ENCODE data around the gene TARS2.
A peak's percentile ranks its signal among the peaks of the same experiment; 100 is the strongest.

TARS2 gene, protein sequence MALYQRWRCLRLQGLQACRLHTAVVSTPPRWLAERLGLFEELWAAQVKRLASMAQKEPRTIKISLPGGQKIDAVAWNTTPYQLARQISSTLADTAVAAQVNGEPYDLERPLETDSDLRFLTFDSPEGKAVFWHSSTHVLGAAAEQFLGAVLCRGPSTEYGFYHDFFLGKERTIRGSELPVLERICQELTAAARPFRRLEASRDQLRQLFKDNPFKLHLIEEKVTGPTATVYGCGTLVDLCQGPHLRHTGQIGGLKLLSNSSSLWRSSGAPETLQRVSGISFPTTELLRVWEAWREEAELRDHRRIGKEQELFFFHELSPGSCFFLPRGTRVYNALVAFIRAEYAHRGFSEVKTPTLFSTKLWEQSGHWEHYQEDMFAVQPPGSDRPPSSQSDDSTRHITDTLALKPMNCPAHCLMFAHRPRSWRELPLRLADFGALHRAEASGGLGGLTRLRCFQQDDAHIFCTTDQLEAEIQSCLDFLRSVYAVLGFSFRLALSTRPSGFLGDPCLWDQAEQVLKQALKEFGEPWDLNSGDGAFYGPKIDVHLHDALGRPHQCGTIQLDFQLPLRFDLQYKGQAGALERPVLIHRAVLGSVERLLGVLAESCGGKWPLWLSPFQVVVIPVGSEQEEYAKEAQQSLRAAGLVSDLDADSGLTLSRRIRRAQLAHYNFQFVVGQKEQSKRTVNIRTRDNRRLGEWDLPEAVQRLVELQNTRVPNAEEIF

DNA sequence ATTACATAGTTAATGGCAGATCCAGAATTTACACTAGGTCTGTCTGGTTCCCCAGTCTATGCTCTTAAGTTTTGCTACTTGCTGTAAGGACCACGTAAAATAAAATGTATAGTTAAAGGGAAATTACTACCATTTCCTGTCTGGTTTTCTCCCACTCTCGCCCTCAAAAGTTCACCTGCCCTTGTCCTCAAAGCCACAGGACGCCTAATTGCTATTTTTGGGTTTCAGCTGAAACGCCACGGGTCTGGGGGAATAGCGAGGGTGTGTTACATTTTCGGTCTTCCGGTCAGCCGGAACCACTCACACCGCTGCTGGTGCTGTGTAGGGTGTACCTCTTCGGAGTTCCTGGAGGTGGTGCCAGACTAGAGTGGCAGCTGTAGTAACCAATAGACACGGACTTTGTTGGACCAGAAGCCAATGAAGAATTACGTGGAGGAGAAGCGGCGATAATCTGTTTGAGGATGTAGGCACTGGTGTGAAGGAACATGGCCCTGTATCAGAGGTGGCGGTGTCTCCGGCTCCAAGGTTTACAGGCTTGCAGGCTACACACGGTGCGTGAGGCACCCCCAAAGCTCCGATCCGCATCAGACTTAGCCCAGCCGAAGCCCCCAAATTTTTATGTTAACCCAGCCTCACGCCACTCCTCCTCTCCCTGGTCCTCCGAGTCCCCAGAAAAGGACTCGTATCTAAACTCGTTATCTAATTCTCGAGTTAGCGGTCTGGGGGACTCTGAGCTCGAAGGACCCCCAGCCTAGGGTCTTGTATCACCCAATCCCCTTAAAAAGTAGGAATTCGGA is at the start of gene TARS2:
TSS of gene TARS2 (plus strand) at position 454 of the 797 bp plus-strand sequence. CDS start at position 486, 32 bp downstream.
- DNase-seq (ENCODE audit: low spot score): peak; percentile 97

DNA sequence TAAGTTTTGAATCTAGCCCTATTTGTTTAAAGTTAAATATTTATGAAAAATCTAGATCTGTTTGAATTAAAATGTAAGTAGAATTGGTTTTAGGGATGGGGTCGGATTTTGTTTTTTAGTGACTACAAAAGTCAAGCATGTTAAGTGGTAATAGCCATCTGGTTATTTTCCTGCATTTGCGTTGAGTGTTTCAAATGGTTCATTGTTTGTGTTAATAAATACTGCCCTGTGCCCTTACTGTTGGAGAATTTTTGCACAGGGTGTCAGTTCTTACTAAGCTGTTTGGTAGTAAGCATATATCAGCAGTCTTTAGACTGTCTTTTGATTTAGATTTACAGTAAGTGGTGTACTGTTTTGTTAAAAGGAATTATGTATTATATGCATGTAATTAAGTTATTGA is 46.1 kb upstream of the TARS2 start:
- DNase-seq (ENCODE audit: low spot score): no peak

- DNase-seq (ENCODE audit: low spot score): no peak
These were observed 43.0 kb upstream of the TARS2 start for GRCh38 chr1:150444232-150444631.

DNA sequence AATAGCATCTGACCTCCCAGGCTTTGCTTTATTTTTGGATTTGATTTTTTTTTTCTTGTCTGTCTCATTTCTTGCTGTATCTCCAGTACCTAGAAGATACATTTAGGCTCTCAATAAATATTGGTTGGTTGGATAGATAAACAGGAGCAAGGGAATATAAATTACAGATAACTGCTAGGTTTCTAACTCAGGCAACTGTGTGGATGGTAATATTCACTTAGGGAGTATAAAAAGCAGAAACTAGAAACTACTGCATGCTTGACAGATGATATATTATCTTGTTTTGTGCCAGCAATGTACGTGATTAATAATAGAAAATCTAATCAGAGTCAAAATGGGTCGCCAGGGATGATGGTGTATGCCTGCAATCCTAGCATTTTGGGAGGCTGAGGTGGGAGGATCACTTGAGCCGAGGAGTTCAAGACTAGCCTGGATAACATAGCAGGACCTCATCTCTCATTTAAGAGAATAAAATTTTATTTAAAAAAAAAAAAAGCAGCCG is 31.0 kb upstream of the TARS2 start:
- no peak for DNase-seq (ENCODE audit: low spot score)

DNA sequence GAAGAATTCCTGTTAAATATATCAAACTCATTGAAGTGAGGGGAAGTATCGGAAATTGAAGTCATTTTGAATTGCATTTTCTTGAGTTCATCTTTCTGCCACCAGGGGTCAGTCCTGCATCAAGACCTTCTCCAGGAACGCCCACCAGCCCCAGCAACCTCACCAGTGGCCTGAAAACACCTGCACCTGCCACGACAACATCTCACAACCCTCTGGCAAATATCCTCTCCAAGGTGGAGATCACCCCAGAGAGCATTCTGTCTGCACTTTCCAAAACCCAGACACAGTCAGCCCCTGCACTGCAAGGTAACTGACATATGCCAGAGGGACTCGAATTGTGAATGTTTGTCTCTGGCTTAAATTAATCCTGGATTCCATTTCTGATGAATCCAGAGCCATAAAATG is 22.8 kb upstream of the TARS2 start:
- DNase-seq (ENCODE audit: low spot score): peak; percentile 82

DNA sequence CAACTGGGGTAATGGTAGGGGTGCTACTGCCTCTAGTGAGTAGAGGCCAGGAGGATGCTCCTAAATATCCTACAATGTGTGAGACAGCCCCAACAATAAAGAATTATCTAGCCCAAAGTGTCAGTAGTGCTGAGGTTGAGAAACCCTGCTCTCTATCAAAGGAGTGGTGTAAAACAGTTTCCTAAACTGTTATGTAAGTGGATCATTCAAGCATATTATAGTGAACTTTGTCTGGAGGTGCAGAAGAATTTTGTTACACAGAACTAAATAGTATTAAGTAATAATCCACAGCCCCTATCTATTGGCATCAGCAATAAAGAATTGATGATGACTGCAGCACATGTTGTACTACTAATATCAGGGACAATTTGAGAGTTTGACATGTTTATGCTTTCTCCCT is 20.3 kb upstream of the TARS2 start:
- no peak for DNase-seq (ENCODE audit: low spot score)

GRCh38 chr1:150469291-150469690 is 17.9 kb upstream of the TARS2 start:
- DNase-seq (ENCODE audit: low spot score): no peak

GRCh38 chr1:150472601-150473200 is 14.5 kb upstream of the TARS2 start:
- no peak for DNase-seq (ENCODE audit: low spot score)

DNA sequence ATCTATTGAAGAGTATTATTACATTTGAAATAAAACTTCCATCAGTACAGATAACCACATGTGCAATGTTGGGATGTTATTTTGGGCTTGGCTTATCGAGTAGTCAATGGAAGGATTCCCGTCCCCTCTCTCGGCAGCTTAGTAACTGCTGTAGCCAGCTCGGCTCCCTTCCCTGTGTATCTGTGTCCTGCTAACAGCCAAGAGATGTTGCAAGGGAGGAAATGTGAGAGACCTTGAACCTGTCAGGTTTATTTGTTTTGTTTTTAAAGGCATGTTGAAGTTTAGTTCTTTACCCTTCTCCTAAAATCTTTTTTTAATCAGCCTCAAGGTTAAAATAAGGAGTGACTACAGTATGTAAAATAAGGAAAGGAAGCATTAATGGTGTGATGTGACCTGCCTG is 13.6 kb upstream of the TARS2 start:
- no peak for DNase-seq (ENCODE audit: low spot score)

DNA sequence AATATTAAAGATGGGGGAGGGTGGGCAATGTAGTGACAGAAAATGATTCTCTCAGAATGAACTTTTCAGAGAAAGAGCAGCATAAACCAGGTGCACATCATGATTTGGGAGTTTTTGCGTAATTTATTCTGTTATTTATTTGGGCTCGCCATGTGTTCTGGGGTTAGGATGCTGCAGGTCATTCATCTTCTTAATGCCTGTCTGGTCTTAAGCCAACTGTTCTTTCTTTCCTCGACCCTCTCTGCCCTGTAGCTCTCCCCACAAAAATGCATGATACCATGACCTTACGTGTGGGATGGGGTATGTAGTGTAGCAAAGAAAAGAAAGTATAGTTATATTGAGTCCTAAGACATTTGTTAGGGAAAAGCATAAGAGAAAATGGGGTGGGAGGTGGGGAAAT is 12.3 kb upstream of the TARS2 start:
- no peak for DNase-seq (ENCODE audit: low spot score)

- no peak for DNase-seq (ENCODE audit: low spot score)
These were observed 10.5 kb upstream of the TARS2 start for GRCh38 chr1:150476754-150477153.

DNA sequence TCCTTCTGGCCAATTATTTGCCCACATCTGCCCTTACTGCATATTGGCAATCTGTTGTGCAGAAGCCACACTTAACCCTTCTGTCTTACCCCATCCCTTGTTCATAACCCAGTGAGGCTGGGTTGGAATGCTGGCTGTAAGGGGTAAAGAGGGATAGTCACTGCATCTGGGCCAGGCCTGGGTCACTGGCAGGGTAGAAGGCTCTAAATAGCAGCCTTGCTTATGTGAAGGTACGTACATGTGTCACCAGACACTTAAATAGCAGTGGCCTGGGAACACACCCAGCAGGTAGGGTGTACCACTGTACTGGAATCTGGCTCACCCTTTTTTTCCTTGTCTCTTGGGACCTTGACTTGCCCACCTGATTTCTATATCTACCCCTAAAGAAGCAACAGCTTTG is 9.9 kb upstream of the TARS2 start:
- no peak for DNase-seq (ENCODE audit: low spot score)

- peak; percentile 16 for DNase-seq (ENCODE audit: low spot score)
These were observed 9.5 kb upstream of the TARS2 start for GRCh38 chr1:150477733-150478132.

GRCh38 chr1:150479370-150479769 is 7.8 kb upstream of the TARS2 start:
- DNase-seq (ENCODE audit: low spot score): no peak

GRCh38 chr1:150479927-150480352 is 7.3 kb upstream of the TARS2 start:
- no peak for DNase-seq (ENCODE audit: low spot score)

- peak; percentile 58 for DNase-seq (ENCODE audit: low spot score)
These were observed 2.8 kb upstream of the TARS2 start for GRCh38 chr1:150484431-150484830.

GRCh38 chr1:150484861-150485260 is 2.4 kb upstream of the TARS2 start:
- DNase-seq (ENCODE audit: low spot score): peak; percentile 70

DNA sequence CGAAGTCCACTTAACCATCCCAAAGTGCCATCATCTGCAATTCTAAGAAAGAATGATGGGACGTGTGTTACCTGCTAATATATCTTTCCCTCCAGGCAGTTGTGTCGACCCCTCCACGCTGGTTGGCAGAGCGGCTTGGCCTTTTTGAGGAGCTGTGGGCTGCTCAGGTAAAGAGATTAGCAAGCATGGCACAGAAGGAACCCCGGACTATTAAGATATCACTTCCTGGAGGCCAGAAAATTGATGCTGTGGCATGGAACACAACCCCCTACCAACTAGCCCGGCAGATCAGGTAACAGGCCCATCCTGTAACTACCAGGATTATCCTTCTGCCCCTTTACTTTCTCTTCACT is 520 bp downstream of the TARS2 start:
- DNase-seq (ENCODE audit: low spot score): no peak

DNA sequence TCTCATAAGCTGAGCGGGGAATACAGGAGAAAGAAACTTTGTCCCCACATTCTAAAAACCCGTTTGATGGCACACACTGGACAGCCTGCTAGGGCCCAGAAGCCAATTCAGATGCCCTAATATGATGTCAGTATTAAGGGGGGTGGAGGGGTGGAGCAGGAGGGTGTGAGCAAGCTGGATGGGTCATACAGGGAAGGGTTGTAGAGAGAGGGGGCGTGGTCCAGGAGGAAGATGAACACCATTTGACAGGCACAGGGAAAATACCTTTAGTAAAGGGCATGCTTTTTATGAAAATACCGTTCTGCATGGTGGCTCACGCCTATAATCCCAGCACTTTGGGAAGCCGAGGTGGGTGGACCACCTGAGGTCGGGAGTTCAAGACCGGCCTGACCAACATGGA is 6.0 kb downstream of the TARS2 start:
- no peak for DNase-seq (ENCODE audit: low spot score)

DNA sequence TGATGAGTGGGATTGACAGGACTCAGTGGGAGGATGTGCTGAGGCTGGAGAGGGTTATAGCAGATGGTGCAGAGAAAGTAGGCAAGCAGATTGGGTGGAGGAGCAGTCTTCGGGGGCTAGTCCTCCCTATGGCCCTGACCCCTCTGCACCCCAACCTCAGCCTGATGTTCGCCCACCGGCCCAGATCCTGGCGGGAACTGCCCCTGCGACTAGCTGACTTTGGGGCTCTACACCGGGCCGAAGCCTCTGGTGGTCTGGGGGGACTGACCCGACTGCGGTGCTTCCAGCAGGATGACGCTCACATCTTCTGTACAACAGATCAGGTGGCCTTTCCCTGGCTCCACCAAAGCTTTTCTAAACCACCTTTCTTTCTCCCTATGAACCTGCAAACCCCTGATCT is 11.1 kb downstream of the TARS2 start:
- DNase-seq (ENCODE audit: low spot score): no peak

GRCh38 chr1:150505431-150505830 is 18.2 kb downstream of the TARS2 start:
- DNase-seq (ENCODE audit: low spot score): no peak
